ENCODE measurements around the gene C2CD2.

- no peak for TF ChIP-seq CTCF (IDR thresholded peaks at IDR 0.05; ENCODE audit: insufficient read depth, low read length)
- no peak for TF ChIP-seq POLR2AphosphoS5 (IDR thresholded peaks at IDR 0.05; ENCODE audit: low read depth)
- no peak for TF ChIP-seq REST (IDR thresholded peaks at IDR 0.05; ENCODE audit: insufficient replicate concordance, low read depth)
- no peak for TF ChIP-seq SPI1 (IDR thresholded peaks at IDR 0.05; ENCODE audit: borderline replicate concordance, low read depth)
Observed at GRCh38 chr21:41890355-41890754, 63.5 kb downstream of the C2CD2 start.
